Measurements from ENCODE around the gene KCNT1.

GRCh38 chr9:135763716-135764446 is 61.9 kb downstream of the KCNT1 start:
- TF ChIP-seq POLR2A (IDR thresholded peaks at IDR 0.05; ENCODE audit: low read length) (no peak), CTCF (IDR thresholded peaks at IDR 0.05) (no peak), CBX2 (IDR thresholded peaks at IDR 0.05; ENCODE audit: borderline replicate concordance, low read depth) (no peak), HOXA7 (CRISPR knock-in tag; IDR thresholded peaks at IDR 0.05) (no peak), EHMT2 (IDR thresholded peaks at IDR 0.05; ENCODE audit: low read depth) (no peak)
